HG03196 (cell line): Measurements from ENCODE around the gene GHRHR.

Experiments used
- ATAC-seq: cut with Tn5 transposase; IDR thresholded peaks from one replicate; pipeline ENCODE4 v1.9.1; 2021; ENCODE audit not compliant: unreplicated experiment

Gene GHRHR

DNA sequence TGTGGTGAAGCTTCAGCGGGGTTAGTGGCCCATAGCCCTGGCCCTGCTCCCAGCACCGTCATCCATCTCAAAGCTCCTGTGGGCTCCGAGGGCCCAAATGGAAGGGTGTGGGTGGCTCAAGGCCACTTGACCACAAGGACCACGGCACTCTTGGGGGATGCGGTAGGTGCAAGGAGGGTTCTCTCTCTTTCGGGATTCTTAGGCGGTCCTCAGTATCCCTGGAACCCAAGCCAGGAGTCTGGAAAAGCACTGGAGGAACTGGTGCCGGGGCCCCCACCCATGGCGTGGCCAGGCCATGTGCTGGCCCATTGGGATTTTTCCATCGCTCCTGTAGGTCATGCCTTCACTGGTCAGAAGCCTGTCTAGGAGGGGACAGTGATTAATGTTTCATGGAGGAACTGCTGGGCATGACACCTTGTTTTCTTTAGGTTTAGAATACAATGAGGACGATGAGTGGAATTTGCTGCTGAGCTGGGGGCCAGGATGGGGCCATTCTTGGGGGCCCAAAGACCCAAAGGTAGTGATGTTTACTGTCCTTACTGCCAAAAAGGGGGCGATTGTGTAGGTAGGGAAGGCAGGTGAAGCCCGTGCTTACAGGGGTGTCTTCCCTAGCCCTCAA is 35.4 kb upstream of the GHRHR start:
- ATAC-seq: no peak

DNA sequence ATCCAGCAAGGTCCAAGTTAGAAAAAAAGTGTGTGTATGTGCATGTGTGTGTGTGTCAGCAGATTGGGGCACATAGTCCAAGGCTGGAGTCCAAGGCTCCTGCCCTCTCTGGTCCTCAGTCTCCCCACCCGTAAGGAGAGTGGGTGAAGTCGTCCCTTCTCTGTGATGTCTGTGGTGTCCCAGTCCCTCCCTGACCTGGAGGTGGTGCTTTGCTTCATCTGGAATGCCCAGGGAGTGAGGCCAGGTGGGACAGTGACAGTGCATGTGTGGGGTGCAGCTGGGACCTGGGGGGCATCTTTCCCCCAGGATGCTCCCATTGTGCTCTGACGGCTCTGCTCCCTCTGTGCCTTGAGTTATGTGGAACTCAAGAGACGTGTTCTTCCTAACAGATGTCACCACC is 34.1 kb upstream of the GHRHR start:
- ATAC-seq: no peak

DNA sequence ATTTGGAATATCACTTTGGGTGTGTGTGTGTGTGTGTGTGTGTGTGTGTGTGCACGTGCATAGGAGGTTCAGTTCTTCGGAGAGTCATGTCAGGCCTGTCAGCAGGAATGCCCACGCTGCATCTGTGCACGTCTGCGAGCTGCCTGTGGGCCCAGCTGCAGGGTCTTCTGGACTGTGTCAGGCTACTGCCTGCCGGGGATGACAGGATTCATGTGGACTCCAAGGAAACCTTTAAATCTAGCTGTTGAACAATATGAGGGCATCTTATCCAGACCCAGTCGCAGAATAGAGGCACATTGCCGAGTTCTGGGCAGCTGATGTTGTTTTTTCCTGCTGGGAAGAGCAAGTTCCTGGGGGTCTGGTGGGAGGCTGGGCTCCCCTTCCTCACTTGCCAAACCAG is 33.1 kb upstream of the GHRHR start:
- ATAC-seq: no peak

DNA sequence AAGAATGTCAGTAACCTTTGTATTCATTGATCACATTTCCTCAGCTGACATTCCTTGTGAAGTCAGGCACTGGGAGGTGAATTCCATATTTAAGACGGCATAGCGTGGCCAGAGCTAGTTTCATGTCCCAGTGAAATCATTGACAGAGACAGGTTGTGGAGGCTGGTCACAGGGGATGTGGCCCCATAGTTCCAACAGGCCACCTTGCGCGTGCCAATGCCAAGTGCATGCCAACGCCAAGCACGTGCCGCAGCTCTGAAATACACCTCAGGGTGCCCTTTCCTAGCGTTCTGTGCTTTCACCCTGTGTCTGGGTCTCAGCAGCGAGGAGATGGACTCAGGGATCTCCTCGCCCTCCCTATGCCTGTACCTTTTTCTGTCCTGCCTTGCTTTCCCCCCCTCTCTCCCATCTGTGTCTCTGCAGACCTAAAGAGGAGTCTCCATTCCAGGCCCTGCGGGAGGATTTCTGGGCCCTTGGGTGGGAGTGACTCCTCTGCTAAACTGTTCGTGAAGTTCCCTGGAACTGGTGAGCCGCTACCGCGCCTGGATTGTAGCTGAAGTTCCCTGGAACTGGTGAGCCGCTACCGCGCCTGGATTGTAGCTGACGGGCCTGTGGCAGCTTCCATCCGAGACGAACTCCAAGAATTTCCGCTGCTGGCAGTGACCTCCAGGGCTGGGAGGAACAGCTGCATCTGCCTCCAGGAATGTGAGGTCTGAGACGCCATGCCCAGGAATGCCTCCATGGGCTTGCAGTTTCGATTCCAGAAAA is 32.4 kb upstream of the GHRHR start:
- ATAC-seq: no peak

DNA sequence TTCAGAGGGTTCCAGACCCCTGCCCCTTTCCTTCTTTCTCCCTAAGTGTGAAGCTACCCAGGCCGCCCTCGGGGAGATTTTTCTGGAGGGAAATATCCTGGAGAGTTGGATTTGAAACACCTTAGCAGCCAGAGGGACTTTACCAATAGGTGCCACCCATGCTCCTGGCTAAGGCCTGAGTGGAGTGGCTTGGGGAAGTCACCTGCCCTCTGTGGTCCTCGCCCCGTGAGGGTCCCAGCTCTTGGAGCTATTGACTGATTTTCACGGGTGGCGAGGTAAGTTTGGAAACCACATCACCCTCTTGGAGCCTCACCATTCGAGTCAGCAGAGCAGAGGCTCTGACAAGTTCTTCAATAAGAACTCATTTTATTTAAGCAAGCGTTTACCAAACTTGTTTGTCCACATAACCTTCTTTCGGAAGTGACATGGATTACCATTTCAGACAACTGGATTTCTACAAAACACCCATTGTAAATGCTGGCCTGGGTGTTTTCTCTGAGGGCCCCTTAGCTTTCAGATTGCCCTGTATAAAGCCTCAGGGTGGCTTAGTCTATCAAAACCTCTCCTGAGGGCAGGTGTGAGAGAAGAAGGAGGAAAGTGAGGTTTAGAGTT is 31.7 kb upstream of the GHRHR start:
- ATAC-seq: no peak

DNA sequence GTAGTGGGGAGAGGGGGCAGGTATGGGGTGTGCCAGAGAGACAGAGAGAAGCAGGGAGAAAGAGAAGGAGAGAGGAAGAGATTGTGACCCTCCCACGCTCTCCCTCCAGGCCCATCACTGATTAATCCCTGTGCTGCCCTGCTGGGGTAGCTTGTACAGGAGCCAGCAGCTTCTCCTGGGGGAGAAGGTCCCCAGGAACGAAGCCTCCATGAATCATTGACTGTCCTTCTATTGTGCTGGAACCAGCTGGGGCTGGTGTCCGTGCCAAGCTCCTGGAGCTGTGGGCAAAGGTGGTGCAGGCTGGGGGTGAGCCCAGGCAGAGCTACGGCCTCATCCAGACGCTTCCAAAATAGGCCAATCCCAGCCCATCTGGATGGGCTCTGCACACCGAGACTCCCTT is 31.2 kb upstream of the GHRHR start:
- ATAC-seq: no peak

DNA sequence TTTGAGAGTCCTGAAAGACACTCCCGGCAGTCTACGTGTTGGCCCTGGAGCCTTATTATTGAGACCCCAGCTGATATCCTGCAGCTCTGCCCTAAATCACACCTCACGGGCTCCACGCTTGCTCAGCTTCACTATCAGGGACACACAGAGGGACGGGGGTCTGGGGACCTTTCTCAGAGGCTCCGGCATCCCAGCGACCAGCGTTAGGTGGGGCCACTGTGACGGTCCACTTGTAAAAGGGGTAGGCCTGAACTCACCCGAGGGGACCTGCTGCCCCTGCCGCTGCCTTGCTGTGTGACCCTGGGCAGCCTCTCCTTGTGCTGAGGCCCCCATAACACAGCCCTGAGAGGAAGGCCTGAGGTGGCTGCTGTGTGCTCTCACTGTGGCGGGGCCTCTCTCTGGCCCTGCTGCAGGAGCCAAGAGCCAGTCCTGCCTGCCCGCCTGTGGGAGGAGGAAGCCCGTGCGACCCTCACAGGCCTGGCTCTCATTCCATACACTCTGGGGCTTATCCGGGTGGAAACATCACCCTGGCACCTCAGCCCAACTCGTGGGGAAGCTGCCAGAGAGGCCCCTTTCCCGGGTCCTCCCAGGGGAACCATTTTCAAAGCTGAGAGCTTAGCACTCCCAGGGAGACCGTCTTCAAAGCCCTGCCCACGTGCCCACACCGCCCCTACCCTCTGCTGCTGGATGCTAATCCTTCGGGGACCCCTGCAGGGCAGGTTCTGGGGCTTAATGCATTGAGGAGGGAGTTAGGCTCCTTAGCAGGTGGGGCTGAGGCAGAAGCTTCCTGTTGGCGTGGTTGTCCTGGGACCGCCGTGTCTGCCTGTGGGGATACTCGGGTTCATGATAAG is 30.4 kb upstream of the GHRHR start:
- no peak for ATAC-seq

DNA sequence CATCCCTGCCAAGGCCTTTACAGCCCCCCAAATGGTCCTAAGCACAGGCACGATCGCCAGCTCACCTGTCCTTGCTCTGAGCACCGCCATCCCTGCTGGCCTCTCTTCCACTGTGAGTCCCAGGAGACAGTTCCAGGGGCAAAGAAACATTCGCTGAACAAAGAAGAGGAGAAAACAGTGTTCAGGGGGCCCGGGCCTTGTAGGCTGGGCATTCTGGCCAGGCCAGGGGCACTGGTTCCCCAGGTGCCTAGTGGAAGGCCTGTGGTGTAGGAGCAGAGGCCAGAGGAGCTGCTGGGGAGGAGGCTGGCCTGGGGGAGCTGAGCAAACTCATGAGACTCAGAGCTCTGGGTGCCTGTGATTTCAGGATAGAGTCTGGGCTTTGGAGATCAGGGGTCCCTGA is 29.5 kb upstream of the GHRHR start:
- ATAC-seq: no peak

DNA sequence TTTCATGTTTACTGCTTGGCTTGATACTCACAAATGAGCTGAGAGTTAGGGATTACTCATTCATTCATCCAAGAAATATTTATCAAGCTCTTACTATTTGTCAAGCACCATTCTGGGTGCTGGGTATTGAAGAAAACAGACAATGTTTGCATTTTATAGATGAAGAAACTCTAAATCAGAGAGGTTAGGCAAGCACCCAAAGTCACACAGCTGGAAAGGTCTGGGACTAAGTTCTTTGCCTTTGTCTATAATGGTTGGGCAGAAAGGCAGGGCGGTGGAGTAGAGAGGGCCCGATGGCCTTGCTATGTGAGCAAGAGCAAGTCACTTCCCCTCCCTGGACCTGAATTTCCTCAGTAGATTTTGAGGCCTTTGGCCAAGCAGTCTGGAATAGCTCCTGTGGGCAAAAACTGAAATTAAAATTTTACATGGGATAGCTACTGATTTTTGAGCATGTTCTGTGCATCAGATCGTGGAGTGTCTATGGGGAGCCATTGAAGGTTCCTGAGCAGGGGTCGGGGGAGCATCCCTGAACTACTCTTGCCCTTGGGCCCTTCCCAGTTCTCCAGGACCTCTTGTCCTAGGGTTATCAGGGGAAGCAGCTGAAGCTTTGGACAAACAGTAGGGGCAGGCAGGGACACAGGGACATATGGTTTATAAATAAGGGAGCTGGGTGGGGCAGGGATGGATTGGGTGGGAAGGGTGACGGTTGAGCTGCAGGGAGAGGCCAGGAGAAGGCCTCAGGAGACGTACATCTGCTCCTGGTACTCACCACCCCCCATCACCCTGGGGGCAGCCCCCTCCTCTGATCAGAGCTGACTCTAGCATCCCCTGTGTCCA is 28.8 kb upstream of the GHRHR start:
- ATAC-seq: no peak

DNA sequence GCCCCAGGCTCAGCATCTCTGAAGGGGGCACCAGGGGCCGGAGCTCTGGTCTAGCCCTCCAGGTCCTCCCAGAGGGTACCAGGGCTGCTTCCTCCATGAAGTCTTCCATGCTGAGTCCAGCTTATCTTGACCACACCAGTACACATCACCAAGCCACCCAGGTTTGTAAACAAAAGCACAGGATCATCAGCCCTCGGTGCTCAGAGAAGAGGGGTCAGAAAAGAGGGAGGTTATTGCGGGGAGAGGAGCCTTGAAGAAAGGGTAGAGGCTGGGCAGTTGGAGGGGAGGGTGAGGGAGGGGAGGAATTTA is 28.2 kb upstream of the GHRHR start:
- ATAC-seq: no peak

DNA sequence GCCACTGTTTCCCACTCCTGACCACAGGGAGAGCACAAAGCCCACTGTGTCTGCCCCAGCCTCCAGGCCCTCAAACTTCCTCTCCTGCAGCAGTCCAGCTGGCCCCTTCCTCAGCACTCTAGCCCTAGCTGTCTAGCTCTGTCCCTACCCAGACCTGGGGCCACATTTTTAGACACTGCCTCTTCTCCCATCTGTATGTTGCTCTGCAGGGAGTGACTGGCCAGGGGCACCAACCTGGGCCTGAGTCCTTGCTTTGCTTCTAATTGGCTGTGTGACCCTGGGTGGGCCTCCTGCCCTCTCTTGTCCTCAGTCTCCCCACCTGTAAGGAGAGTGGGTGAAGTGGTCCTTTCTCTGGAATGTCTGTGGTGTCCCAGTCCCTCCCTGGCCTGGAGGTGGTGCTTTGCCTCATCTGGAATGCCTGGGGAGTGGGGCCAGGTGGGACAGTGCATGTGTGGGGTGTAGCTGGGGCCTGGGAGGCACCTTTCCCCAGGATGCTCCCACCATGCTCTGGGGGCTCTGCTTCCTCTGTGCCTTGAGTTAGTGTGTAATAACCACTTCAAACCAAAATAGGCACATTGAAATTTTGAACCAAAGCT is 27.0 kb upstream of the GHRHR start:
- ATAC-seq: no peak

DNA sequence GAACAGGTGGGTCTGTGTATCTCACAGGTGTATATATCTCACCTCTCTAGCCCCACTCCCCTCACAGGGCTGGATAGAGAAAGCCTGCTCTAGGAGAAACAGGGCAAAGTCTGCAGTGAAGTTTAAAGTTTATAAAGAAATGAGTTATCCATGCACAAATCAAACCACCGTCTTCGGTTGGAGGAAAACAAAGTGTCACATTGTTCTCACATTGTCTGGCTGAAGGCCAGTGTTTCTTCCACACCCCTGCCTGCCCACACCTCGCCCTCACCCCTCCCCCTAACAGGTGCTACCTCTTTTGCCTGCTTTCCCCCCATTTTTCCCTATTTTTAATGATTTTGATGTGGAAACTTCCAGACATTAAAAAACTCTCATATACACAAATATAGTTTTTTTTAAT is 26.3 kb upstream of the GHRHR start:
- ATAC-seq: no peak

DNA sequence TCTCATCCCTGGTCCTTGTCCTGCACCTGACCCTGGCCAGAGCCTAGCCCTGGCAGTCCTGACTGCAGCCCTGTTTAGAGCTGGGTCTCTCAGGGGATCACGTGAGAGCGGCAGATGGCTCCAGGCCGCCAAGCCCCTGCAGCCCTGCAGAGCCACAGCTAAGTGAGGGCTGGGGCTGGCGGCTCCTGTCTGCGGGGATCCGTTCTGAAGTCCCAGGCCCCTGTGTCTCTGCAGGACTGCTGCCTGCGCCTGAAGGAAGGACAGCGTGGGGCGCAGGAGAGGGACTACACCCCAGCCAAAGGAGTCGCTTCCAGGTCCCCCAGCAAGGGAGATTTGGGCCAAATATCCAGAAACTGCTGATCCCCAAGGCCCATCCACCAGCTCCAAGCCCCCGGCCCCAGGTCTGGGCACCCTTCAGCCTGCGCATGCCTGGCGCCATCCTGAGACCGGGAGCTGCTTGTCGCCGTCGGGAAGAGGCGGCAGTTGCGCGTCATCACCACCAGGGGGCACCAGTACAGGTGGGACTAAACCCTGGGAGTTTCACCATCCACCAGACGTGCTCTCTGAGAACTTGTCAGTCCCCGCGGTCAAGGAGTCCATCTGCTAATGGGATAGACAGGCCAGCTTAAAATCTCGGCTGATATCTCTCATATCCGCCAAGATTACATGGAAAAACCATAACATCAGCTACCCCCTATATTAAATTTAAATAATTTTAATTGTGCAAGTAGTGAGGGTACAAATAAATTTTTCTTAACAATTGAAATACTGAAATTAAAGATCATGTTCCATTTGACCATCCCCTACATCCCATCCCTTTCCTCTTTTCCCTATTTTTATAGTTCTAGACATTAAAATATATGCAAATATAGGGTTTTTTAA is 25.1 kb upstream of the GHRHR start:
- peak; percentile 75 for ATAC-seq

DNA sequence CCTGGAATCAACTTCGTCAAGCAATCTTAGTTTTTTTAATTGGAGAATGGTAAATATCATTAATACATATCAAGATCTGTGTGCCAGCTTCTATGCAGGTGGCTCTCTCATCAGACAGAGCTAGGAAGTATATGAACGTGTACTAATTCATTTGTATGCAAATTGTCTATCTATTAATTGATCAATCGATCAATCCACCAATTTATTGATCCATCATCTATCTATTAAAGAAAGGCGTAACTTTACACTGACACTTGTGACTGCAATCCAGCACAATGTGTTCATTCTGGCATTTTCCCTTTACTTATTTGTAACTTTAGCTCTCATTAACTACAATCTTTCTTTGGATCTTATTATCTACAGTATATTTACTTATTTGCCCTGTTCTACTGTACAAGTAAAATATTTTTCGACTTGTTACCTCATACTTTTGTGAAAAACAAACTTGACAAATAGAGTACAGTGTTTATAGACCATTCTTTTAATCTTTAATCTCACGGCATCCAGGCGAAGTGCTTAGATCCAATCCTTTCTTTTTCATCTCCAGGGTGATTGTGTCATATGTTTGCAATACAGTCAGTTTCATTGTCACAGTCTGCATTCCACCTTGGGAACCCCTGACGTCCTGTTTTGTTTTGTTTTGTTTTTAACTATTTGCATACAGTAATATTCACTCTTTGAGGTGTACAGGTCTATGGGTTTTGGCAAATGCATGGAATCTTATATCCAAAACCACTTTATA is 22.0 kb upstream of the GHRHR start:
- ATAC-seq: no peak

DNA sequence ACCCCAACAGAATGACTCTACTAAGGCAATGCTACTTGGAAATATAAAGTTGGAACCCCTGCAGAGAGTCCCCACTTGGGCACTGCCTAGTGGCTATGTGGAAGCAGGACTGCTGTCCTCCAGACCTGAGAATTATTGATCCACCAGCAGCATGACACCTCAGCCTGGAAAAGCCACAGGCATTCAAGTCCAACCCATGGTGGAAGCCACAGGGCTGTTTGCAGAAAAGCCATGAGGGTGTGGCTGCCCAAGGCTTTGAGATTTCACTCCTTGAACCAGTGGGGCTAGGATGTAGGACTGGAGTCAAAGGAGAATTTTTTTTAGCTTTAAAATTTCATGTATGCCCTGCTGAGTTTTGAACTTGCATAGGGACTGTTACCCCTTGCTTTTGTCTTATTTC is 13.6 kb upstream of the GHRHR start:
- ATAC-seq: no peak

DNA sequence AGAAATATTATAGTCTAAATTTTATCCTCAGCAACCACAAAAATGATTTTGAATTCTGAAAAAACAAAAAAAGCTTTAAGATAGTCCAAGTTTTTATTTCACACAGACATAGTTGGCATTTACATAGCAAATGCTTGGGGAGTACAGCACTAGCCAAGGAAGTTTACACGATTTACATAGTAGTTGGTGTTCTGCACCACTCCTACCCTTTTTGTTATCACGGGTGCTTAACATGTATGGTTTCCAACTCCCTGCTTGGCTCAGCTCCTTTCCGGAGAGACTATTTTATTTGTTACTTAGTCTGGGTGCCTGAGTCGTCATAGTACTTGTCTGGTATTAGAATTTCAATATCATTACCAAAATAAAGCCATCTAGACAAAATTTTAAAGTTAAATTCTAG is 8.8 kb upstream of the GHRHR start:
- ATAC-seq: no peak

DNA sequence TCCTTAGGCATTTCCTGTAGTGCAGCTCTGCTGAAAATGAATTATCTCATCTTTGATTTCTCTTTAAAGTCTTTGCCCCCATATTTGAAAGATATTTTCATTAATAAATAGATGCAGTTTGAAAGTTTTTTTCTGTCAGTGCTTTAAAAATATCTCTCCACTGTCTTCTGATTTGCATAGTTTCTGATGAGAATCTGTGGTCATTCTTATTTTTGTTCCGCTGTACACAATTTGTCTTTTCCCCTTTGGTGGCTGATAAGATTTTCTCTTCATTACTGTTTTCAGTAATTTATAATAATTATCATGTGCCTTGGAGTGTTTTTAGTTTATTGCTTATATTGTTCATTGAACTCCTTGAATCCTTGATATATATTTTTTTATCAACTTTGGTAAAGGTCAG is 7.0 kb upstream of the GHRHR start:
- no peak for ATAC-seq

DNA sequence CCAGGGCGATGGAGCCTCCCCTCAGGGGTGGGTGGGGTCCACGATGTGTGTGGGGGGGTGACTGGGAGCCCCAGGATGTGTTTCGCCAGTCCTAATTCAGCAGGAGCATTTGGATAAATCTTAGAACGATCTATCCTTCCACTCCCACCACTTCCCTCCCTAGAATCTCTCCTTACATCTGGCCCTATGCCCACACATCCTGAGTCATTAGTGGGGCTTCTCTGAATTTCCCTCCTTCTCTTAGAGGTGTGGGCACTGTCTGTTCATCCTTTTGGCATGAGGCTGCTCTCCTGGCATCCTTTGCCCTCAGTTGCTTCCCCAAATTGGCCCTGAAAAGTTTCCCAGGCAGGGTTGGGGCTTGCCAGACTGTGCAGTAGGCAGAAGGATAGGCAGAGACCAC is 1.6 kb downstream of the GHRHR start:
- ATAC-seq: no peak

DNA sequence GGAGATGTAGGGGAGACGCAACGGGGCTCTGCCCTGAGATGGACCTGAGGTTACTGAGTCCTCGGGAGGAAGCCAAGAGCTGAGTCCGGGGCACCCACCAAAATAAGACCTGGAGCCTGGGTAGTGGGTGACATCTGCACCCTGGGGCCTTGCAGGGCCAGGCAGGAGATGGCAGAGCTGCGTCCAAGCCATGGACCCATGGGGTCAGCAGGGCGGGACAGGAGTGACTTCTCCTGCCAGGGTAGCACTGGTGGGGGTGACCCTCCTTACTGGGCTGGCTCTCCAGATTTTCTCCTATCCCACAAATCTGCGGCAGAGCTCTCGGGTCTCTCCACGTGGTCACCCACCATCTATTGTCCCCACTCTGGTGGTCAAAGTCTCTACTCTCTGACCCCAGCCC is 2.1 kb downstream of the GHRHR start:
- ATAC-seq: no peak
